Measurements from ENCODE around the gene ACAD10.

DNA sequence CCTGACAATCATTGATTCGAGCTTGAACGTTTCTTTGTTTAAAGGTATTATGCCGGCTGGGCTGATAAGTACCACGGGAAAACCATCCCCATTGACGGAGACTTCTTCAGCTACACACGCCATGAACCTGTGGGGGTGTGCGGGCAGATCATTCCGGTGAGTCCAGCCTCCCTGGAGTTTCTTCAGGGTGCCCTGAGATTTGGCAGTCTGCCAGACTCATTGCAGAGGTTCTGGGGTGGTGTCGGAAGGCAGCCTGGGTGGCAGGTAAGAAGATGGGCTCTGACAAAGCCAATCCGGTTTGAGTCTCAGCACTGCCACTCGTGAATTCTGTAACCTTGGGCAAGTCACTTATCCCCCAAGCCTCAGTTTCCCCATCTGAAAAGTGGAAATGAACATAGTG lies 103.9 kb downstream of the ACAD10 start:
- TF ChIP-seq RXRA (IDR thresholded peaks at IDR 0.05), result no peak
- no peak for TF ChIP-seq TAF1 (conservative IDR thresholded peaks at IDR 0.05)
- TF ChIP-seq JUND (IDR thresholded peaks at IDR 0.05), result no peak
- no peak for TF ChIP-seq FOXA2 (IDR thresholded peaks at IDR 0.05)
- TF ChIP-seq, protein P1, sequence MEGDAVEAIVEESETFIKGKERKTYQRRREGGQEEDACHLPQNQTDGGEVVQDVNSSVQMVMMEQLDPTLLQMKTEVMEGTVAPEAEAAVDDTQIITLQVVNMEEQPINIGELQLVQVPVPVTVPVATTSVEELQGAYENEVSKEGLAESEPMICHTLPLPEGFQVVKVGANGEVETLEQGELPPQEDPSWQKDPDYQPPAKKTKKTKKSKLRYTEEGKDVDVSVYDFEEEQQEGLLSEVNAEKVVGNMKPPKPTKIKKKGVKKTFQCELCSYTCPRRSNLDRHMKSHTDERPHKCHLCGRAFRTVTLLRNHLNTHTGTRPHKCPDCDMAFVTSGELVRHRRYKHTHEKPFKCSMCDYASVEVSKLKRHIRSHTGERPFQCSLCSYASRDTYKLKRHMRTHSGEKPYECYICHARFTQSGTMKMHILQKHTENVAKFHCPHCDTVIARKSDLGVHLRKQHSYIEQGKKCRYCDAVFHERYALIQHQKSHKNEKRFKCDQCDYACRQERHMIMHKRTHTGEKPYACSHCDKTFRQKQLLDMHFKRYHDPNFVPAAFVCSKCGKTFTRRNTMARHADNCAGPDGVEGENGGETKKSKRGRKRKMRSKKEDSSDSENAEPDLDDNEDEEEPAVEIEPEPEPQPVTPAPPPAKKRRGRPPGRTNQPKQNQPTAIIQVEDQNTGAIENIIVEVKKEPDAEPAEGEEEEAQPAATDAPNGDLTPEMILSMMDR (IDR thresholded peaks at IDR 0.05; ENCODE audit: low read depth, low read length, missing input control), result no peak
- TF ChIP-seq, protein P2, sequence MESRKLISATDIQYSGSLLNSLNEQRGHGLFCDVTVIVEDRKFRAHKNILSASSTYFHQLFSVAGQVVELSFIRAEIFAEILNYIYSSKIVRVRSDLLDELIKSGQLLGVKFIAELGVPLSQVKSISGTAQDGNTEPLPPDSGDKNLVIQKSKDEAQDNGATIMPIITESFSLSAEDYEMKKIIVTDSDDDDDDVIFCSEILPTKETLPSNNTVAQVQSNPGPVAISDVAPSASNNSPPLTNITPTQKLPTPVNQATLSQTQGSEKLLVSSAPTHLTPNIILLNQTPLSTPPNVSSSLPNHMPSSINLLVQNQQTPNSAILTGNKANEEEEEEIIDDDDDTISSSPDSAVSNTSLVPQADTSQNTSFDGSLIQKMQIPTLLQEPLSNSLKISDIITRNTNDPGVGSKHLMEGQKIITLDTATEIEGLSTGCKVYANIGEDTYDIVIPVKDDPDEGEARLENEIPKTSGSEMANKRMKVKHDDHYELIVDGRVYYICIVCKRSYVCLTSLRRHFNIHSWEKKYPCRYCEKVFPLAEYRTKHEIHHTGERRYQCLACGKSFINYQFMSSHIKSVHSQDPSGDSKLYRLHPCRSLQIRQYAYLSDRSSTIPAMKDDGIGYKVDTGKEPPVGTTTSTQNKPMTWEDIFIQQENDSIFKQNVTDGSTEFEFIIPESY (IDR thresholded peaks at IDR 0.05), result no peak
- no peak for TF ChIP-seq RAD21 (IDR thresholded peaks at IDR 0.05)

All from liver (tissue), 3 donors.